Fibroblast of the aortic adventitia (primary cell): ENCODE measurements around the gene SMARCC2. TPM values are rescaled to one million over a fixed set of nuclear protein-coding genes. Genes with fewer than 3 reads are reported as not detected.

Experiments used
- DNase-seq: peaks from one replicate; pipeline ENCODE4 v3.0.0-alpha.2; 2010; ENCODE audit warnings: low read depth
- H3K4me3 ChIP-seq: 2 replicates; pipeline ENCODE4 v1.5.1; 2011; ENCODE audit warnings: low read depth, mild to moderate bottlenecking, control low read depth, low read length, moderate library complexity
- total RNA-seq: library from RNA; depleted of rRNA; stranded (reverse); fragments of >200 nt; gene quantifications from 2 replicates; pipeline ENCODE4 v1.2.3, GENCODE V29; 2012; ENCODE audit warnings: low replicate concordance
- TF ChIP-seq, protein P1 (sequence below): IDR thresholded peaks from 2 replicates; pipeline ENCODE4 v1.5.1; 2011; ENCODE audit warnings: mild to moderate bottlenecking, low read length, control low read depth, inconsistent platforms; ENCODE audit not compliant: insufficient read depth

The SMARCC2 gene
- total RNA-seq, 1 donor = 69.4 TPM

DNA sequence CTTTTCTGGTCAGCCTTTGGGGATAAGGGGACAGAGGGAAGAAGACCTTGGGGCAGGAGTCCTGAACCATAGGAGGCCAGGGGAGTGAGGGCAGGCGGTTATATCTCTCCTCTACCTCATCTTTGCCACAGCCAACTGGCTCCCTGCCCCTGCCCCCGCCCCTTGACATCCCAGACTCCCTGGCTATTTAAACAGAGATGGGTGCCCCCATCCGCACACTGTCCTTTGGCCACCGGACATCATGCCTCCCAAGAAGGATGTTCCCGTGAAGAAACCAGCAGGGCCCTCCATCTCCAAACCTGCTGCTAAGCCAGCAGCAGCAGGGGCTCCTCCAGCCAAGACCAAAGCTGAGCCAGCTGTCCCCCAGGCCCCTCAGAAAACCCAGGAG lies 35.6 kb downstream of the SMARCC2 start:
- no peak for DNase-seq
- TF ChIP-seq, protein P1, sequence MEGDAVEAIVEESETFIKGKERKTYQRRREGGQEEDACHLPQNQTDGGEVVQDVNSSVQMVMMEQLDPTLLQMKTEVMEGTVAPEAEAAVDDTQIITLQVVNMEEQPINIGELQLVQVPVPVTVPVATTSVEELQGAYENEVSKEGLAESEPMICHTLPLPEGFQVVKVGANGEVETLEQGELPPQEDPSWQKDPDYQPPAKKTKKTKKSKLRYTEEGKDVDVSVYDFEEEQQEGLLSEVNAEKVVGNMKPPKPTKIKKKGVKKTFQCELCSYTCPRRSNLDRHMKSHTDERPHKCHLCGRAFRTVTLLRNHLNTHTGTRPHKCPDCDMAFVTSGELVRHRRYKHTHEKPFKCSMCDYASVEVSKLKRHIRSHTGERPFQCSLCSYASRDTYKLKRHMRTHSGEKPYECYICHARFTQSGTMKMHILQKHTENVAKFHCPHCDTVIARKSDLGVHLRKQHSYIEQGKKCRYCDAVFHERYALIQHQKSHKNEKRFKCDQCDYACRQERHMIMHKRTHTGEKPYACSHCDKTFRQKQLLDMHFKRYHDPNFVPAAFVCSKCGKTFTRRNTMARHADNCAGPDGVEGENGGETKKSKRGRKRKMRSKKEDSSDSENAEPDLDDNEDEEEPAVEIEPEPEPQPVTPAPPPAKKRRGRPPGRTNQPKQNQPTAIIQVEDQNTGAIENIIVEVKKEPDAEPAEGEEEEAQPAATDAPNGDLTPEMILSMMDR = no peak
- H3K4me3 ChIP-seq = peak overlapping the region; percentile 75

DNA sequence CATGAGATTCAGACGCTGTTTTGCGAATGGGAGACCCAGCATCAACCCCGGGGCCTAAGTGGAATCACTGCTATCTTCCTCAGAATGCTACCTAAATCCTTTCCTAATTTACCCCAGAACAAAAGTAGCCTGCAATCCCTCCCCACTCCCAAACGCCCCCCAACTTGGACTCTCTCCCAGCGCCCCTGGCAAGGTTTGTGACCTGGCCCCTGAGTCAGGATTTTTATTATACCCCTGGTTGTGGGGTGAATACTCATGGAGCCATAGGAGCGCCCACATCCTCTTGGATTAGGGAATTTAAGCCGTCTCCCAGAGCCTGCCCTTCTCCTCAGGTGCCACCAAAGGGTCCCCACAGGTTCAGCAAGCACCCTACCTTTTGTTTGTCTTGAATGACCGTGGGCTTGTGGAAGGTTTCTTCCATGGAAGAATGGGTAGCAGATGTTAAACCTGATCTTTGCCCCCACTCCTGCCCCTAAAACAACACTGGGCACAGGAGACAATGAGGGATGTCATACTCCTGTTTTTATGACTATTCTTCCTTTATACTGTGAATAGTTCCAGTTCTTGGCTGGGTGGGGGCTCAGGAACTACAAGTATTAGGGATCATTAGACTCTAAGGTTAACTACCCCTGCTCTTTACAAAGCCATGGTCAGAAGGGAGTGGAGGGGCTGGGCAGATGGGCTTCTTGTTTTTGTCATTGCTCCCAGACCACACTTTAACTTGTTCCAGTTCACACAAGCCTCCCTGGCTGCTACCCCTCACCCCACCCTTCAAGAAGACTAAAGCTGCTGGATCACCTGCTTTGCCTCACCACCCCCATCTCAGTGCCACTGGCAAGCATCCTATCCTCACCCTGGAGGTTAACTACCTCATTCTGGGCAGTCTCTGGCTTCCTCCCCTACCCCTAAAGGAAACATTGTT lies 36.3 kb downstream of the SMARCC2 start:
- no peak for DNase-seq
- H3K4me3 ChIP-seq = peak overlapping the region; percentile 75
- TF ChIP-seq, protein P1 = no peak

GRCh38 chr12:56152132-56152755 lies 37.0 kb downstream of the SMARCC2 start, which contains the start of gene MYL6B:
Gene MYL6B, plus strand, starts transcription at chr12:56152587. Its CDS starts 1,332 bp downstream, at chr12:56153919.
- DNase-seq = peak; percentile 86
- TF ChIP-seq, protein P1 = no peak
- H3K4me3 ChIP-seq = peak within 1 kb of the TSS; percentile 75

- TF ChIP-seq, protein P1 = peak; percentile 42
- no peak for DNase-seq
- peak overlapping the region; percentile 75 for H3K4me3 ChIP-seq
These were observed 37.6 kb downstream of the SMARCC2 start for GRCh38 chr12:56151672-56152131.

DNA sequence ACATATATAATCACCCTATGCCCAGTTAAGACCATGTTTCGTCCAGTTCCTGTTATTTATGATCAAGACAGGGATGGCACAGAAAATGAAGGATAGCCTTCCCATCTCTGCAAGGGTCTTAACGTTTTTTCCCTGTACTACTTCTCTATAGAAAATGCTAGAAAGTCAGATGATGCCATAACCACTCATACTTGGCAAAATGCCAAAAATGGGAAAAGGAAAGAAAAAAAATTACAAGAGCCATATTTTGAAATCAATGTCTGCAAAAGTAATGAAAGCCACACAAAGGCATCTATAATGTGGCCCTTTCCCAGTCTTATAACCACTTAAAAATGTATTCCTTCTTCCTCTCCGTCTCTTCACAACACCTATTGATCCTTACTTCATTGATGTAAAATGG lies 38.7 kb downstream of the SMARCC2 start:
- H3K4me3 ChIP-seq = no peak overlapping the region
- peak; percentile 63 for DNase-seq
- TF ChIP-seq, protein P1 = no peak

DNA sequence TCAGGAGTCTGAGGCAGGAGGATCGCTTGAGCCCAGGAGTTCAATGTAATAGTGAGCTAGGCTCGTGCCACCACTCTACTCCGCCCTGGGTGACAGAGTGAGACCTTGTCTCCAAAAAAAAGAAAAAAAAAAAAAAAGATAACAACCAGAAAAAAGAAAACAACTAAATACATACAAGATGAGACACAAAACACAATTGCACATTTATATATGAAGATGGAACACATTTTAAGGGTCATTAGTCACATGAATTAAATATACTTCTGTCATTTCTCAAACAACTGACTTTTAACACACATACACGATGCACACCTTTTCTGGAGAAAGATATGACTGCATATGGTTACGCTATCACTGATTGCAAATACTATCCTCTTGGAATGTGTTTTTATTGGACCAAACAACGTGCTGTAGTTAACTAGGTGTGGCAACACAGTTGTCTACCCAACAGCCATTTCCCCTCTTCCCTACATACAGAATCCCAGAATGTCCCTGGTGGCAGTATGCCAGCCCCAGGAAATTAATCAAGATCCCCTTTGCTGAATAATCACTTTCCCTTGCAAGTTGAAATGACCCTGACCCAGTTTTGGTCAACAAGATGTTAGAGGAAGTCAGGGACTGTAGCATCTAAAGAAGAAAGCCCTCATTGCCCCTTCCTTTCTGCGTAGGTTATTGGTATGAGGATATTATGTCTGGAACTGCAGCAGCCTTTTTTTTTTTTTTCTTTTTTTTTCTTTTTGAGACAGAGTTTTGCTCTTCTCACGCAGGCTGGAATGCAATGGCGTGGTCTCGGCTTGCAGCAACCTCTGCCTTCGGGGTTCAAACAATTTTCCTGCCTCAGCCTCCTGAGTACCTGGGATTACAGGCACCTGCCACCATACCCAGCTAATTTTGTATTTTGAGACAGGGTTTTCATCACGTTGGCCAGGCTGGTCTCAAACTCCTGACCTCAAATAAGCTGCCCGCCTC lies 42.5 kb downstream of the SMARCC2 start:
- H3K4me3 ChIP-seq = no peak overlapping the region
- TF ChIP-seq, protein P1 = no peak
- peak; percentile 63 for DNase-seq
